HL-60 (cell line): Measurements from ENCODE around the gene HLA-G.
"Not testable (repeated sequence)": the region's sequence is repeated elsewhere in the genome, so short reads cannot be mapped to it uniquely, and the experiment has no call there.

ENCODE experiments used
- DNase-seq, 2 experiments: peaks; one replicate each; pipeline ENCODE4 v3.0.0-alpha.2; 2010 to 2020; ENCODE audit warnings: low read depth in 1 of 2, low spot score in 1 of 2
- H3K27ac ChIP-seq: fragments of 250-450 bp; sonication (Bioruptor Pico); replicated peaks from 2 replicates; pipeline ENCODE4 v1.5.1; 2020; ENCODE audit warnings: mild to moderate bottlenecking, moderate library complexity
- H3K27me3 ChIP-seq: fragments of 250-450 bp; sonication (Bioruptor Pico); 2 replicates; pipeline ENCODE4 v1.5.1; 2021; ENCODE audit warnings: mild to moderate bottlenecking, moderate library complexity; ENCODE audit not compliant: insufficient read depth, poor library complexity, severe bottlenecking
- H3K4me3 ChIP-seq: replicated peaks from 2 replicates; pipeline ENCODE4 v1.5.1; 2011; ENCODE audit warnings: mild to moderate bottlenecking, control low read depth, low read length; ENCODE audit not compliant: insufficient read depth
- CTCF ChIP-seq: IDR thresholded peaks from one replicate; pipeline ENCODE4 v1.5.1; 2011; ENCODE audit warnings: low read length, control low read depth, inconsistent platforms; ENCODE audit not compliant: insufficient read depth
- GABPA ChIP-seq: IDR thresholded peaks from 2 replicates; pipeline ENCODE4 v1.6.1; 2012; ENCODE audit warnings: low read depth
- POLR2AphosphoS5 ChIP-seq: IDR thresholded peaks from 2 replicates; pipeline ENCODE4 v1.6.1; 2012; ENCODE audit warnings: low read depth
- REST ChIP-seq: IDR thresholded peaks from 2 replicates; pipeline ENCODE4 v1.6.1; 2012; ENCODE audit warnings: low read depth; ENCODE audit not compliant: insufficient replicate concordance
- SPI1 ChIP-seq: IDR thresholded peaks from 2 replicates; pipeline ENCODE4 v1.6.1; 2012; ENCODE audit warnings: low read depth, mild to moderate bottlenecking, borderline replicate concordance
- long read RNA-seq: library from polyadenylated mRNA; unstranded; transcript quantifications from one replicate; pipeline ENCODE4 v2.0.0, GENCODE V29; 2020

The HLA-G gene
- long read RNA-seq: 0 reads

GRCh38 chr6:29827579-29828470, at the start of gene HLA-G:
Gene HLA-G (plus strand): TSS chr6:29827825. CDS start chr6:29827845, 20 bp downstream.
- no peak within 1 kb of the TSS for H3K4me3 ChIP-seq
- peaks cover 15% of the 10 kb centered on the region for H3K27me3 ChIP-seq
- H3K27ac ChIP-seq: no peak within 1 kb of the TSS
- no peak for TF ChIP-seq CTCF
- no peak for TF ChIP-seq SPI1
- TF ChIP-seq GABPA: no peak
- no peak for TF ChIP-seq POLR2AphosphoS5
- no peak for TF ChIP-seq REST
- DNase-seq: no peak

- not testable (repeated sequence) for H3K4me3 ChIP-seq, H3K27ac ChIP-seq, DNase-seq, H3K27me3 ChIP-seq
Observed at GRCh38 chr6:29780019-29780698, 47.5 kb upstream of the HLA-G start.

GRCh38 chr6:29789176-29789575, 38.4 kb upstream of the HLA-G start:
- TF ChIP-seq SPI1: no peak
- TF ChIP-seq REST: no peak
- TF ChIP-seq GABPA: no peak
- no peak for TF ChIP-seq POLR2AphosphoS5
- no peak for TF ChIP-seq CTCF
- Histone ChIP-seq H3K4me3 (no peak overlapping the region), H3K27ac (no peak overlapping the region), H3K27me3 (peaks cover 19% of the 10 kb centered on the region)
- DNase-seq: no peak

GRCh38 chr6:29790626-29791025, 37.0 kb upstream of the HLA-G start:
- no peak for DNase-seq
- Histone ChIP-seq H3K4me3 (no peak overlapping the region), H3K27me3 (peaks cover 24% of the 10 kb centered on the region), H3K27ac (no peak overlapping the region)
- TF ChIP-seq SPI1 (no peak), GABPA (no peak), POLR2AphosphoS5 (no peak), REST (no peak), CTCF (no peak)
